WTC11 (cell line): ENCODE data around the gene TMEM217.

Experiments used
- FOXP1 ChIP-seq: sonication (generic); formaldehyde crosslinking; IDR thresholded peaks from 2 replicates; pipeline ENCODE4 v1.8.0; 2022; ENCODE audit warnings: missing genetic modification reagents, mild to moderate bottlenecking, moderate library complexity, borderline replicate concordance
- HMGA2 ChIP-seq: fragments of 250-450 bp; sonication (Bioruptor Pico); IDR thresholded peaks from 2 replicates; pipeline ENCODE4 v1.4.0; 2021; ENCODE audit warnings: mild to moderate bottlenecking, moderate library complexity
- IRF1 ChIP-seq: sonication (generic); formaldehyde crosslinking; IDR thresholded peaks from 2 replicates; pipeline ENCODE4 v1.8.0; 2023; ENCODE audit warnings: missing genetic modification reagents

GRCh38 chr6:37241775-37242428, 16.0 kb downstream of the TMEM217 start:
- TF ChIP-seq HMGA2 (CRISPR knock-in tag), result no peak
- TF ChIP-seq IRF1 (CRISPR knock-in tag), result no peak
- no peak for TF ChIP-seq FOXP1 (CRISPR knock-in tag)
